Right lobe of liver (tissue), 6 donors: ENCODE measurements around the gene STON2. TPM values are rescaled to one million over a fixed set of nuclear protein-coding genes. Genes with fewer than 3 reads are reported as not detected.

Experiments
- ATAC-seq, 4 donors: fragments of 200-7000 bp; cut with Tn5 transposase; one replicate each; pipeline ENCODE4 v1.9.1; 2020; ENCODE audit warnings: mild to moderate bottlenecking in 4 of 4, moderate library complexity in 4 of 4
- DNase-seq, 3 donors: peaks; one replicate each; pipeline ENCODE4 v3.0.0-alpha.2; 2020
- H3K27ac ChIP-seq, 3 donors: fragments of 200-600 bp; one replicate each; pipeline ENCODE4 v1.8.0; 2022
- H3K27me3 ChIP-seq, 2 donors: fragments of 200-600 bp; one replicate each; pipeline ENCODE4 v1.8.0; 2022
- H3K36me3 ChIP-seq, 4 donors: fragments of 200-600 bp; sonication (generic) in 1 of 4; one replicate each; pipeline versions ENCODE4 v1.5.1 to v1.8.0; 2017 to 2022; ENCODE audit warnings: control low read depth in 1 of 4
- H3K4me1 ChIP-seq, 4 donors: fragments of 200-600 bp; sonication (generic) in 1 of 4; one replicate each; pipeline versions ENCODE4 v1.5.1 to v1.8.0; 2017 to 2022; ENCODE audit warnings: control low read depth in 1 of 4
- H3K4me3 ChIP-seq, 3 donors: fragments of 200-600 bp; one replicate each; pipeline ENCODE4 v1.8.0; 2022
- H3K9me3 ChIP-seq, 4 donors: fragments of 200-600 bp; sonication (generic) in 1 of 4; one replicate each; pipeline versions ENCODE4 v1.5.1 to v1.8.0; 2017 to 2022; ENCODE audit warnings: control low read depth in 1 of 4
- CTCF ChIP-seq, 4 donors: fragments of 200-600 bp in 3 of 4; fragments of 450-650 bp in 1 of 4; IDR thresholded peaks; one replicate each; pipeline versions ENCODE4 v1.5.1 to v1.8.0; 2016 to 2022; ENCODE audit warnings: antibody characterized with exemption in 4 of 4, mild to moderate bottlenecking in 2 of 4
- POLR2A ChIP-seq: fragments of 450-650 bp; IDR thresholded peaks from one replicate; pipeline ENCODE4 v1.6.1; 2017; ENCODE audit warnings: antibody characterized with exemption, mild to moderate bottlenecking
- WGBS: methylation state at CpG from one replicate; pipeline ENCODE4 v1.1.6; 2018; ENCODE audit warnings: low coverage, low lambda C conversion rate; ENCODE audit not compliant: insufficient coverage; ENCODE audit errors: missing lambda C conversion rate; 5-methylcytosine and 5-hydroxymethylcytosine counted together
- intact Hi-C, 2 donors: fragments of 100-400 bp; cut with DNase I; formaldehyde crosslinking; loops; one replicate each; pipeline versions ENCODE4 v1.11.2 to v1.14.1; 2022
- small RNA-seq, 2 experiments: library from RNA; depleted of rRNA; stranded (forward); fragments of <200 nt; gene quantifications; one replicate each; pipeline ENCODE3, GENCODE V24; 2016
- total RNA-seq, 6 experiments: library from RNA; depleted of rRNA in 2 of 6; stranded (reverse); fragments of >200 nt in 2 of 6; fragmentation: NEBNext Ultra II Directional in 3 of 6; extraction: Animal tissue kit (Norgen Biotek cat#: 25700) in 3 of 6; gene quantifications; one replicate each; pipeline versions ENCODE4 v1.1.0 to v1.2.4, GENCODE V29; 2016 to 2023
- donor health status: DM: no; HTN: yes; CAD: no.
- donor health status: DM: no; HTN: no; CAD: no.
- donor health status: DM: no; HTN: no; CAD: no.
- donor health status: DM: no; HTN: yes; CAD: no.
- donor health status: DM: no; HTN: yes; CAD: no.

STON2 gene
- total RNA-seq, 6 experiments from 2014 or later, result 4.9 to 23.7 (median 10.7) TPM

- intact Hi-C loops, result no loop called here
- DNase-seq, result peak in 2 of 3 donors; percentile 40 to 68
Measured at GRCh38 chr14:81211844-81212243, 188.3 kb downstream of the STON2 start.

More at GRCh38 chr14:81211844-81212243, 188.3 kb downstream of the STON2 start:
- TF ChIP-seq POLR2A, result no peak
- peak; percentile 55 to 74 (median 69) for TF ChIP-seq CTCF (IDR thresholded peaks at IDR 0.05)
- no peak overlapping the region for H3K4me3 ChIP-seq
- ATAC-seq, result peak; percentile 94 to 98 (median 96)
- H3K9me3 ChIP-seq, result no peaks in the 10 kb centered on the region
- 6% methylated on average over 2 of the region's 2 CpGs for WGBS
- H3K36me3 ChIP-seq, result peaks cover 0 to 19% (median 0%) of the 10 kb centered on the region in 4 donors
- peak overlapping the region in 2 of 3 donors; percentile 12 to 35 for H3K27ac ChIP-seq
- no peaks in the 10 kb centered on the region for H3K27me3 ChIP-seq
- peaks cover 0 to 45% (median 11%) of the 10 kb centered on the region in 4 donors for H3K4me1 ChIP-seq

Small RNA genes within 50 kb of the gene (small RNA-seq; reads per million reads assigned to genes)
- gene DYNLL1P1 (0 reads per million in 2 experiments), gene DYNLL1P2 (0 reads per million in 2 experiments)

Other genes starting within 250 kb of the STON2 start
- 10 to 100 TPM; 11.0 to 16.8 (median 12.9) TPM for gene GTF2A1, start 179.4 kb downstream of the STON2 start, total RNA-seq
- gene SEL1L, start 133.5 kb upstream of the STON2 start, total RNA-seq, result 100 to 1,000 TPM in 4 of 6 experiments, 10 to 100 TPM in 2; 60.7 to 146 (median 123) TPM